NCI-H146 (cell line): Measurements from ENCODE around the gene ETV3.
A peak's percentile ranks its signal among the peaks of the same experiment; 100 is the strongest.

Source experiments
- DNase-seq: peaks from one replicate; lab custom pipeline; 2025; lab: John Stamatoyannopoulos, UW

ETV3 gene

DNA sequence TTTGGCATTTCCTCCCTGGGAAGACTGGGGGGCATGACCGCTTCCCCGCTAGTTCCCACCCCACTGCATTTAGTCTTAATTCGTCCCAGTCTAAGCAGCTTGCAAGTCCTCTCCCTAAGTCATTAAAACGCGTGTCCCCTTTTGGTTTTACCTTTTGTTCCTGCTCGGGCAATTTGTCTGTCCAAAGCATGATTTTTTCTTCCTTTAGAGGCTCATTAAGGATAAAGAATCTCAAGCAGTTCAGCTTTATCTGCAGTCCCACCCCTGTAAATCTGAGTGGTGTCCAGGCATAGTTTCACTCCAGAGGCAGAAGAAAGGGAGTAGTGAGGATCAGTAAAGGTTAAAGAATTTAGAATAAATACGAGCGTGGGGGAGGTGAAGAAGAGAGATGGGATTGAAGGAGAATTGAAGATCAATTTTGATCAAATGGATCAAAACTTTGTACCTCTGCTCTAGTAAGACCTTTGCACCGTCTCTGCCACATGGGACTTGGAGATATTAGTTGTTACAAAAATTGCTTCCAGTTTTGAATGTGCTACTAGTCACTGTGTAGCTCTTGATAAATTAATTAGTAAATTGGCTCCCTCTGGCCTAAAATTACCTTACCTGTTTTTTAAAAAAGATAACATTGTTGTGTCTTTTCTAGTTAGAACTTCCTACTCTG, 989 bp upstream of the ETV3 start:
- peak; percentile 48 for DNase-seq

DNA sequence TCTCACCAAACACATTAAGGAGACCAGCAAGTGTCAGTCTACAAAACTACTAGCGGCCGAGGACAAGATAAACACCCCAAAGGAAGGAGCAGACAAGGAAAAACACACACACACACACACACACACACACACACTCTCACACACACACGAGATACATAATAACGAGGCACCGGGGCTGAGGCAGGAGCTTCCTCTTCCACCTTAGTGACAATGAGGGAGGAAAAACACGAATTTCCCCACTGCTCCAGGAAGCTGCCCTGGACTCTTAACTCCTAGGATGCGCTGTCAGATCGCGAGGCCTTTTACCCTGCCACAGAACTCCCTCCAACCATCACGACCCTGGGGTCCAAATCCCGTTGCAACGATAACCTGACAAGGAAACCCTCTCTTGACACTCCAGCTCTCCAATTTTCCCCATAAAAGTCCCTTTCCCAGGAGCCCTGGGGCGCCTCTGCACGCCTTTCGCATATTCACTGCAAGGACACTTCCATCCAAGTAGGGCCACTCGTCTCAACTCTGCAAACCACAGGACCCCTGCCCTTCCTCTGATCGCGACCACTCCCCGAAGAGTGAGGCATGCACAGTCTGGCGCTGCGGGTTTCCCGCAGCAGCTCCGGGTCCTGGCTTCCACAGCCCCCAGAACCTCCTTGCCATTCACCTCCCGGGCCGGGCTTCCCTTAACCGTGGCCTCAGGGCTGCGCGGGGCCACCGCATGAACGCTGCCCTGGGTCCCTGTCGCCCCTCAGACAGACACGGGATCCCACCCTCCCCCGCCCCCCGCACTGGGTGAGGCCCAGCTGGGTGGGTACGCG, 581 bp downstream of the ETV3 start:
- peak; percentile 36 for DNase-seq

DNA sequence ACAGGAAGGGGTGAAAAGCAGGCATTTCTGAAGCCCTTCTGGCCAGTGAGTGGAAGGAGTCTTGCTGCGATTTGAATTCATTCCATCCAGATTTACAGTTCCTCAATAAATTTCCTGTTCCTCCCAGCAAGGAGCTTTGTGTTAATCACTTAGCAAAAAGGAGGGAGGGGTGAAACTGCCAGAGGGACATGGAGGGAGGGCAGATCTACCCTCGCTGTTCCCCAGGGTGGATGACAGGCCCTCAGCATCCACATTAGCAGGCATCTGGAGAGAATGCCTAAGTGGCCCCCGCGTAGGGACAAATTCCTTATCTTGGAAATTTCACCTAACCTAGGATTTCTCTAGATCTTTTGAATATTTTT, 1.2 kb downstream of the ETV3 start:
- DNase-seq, result peak; percentile 28

DNA sequence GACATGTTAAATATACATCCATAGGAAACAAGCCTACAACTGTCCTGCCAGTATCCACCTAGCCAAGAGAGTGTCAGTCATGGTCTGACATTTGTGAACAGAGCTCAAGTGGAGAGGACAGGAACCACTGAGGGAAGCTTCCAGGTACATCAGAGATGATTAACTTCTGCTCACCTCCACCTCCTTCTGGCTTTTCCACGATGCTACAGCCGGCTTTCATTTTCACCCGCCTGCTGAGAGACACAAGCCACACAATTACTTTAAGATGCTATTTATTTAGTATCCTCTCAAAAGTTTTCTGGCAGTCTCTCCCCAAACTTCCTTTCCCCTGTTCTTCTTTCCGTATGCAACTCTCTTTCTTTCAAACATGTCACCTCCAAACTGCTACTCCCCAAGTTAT, 2.1 kb downstream of the ETV3 start:
- no peak for DNase-seq

DNA sequence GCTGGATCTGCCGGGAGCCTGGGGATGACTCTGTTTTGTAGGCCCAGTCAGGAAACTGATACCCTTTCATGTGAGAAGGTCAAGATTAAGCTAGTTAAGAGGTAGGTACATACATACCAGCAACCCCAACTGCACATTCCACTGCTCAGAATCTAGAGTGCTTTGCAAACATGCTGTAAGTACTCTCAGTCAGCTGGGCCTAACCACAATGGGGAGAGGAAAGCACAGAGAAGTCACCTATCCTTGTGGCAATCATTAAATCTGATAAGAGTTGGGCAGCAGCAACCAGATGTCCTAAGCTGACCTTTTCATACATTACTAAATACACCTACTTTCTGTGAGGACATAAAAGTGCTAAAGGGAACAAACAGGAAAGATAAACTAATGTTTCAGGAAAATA, 2.5 kb downstream of the ETV3 start:
- no peak for DNase-seq

DNA sequence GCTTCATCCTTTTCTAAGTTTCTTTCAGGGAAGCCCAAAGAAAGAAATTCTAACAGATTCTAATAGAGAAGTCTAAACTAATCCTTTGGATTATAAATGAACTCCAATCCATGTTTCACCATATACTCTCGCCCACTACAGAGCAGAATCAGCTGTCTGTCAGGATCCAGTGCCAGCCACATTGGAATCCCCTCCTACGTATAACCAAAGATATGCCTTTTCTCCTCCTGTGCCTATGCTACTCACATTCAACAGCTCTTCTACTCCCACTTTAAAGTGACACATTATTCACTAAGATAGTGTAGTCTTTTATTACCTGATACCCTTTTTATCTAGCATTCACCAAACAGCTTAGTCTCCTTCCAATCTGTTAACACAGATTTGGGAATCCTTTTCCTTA, 3.1 kb downstream of the ETV3 start:
- DNase-seq, result no peak

DNA sequence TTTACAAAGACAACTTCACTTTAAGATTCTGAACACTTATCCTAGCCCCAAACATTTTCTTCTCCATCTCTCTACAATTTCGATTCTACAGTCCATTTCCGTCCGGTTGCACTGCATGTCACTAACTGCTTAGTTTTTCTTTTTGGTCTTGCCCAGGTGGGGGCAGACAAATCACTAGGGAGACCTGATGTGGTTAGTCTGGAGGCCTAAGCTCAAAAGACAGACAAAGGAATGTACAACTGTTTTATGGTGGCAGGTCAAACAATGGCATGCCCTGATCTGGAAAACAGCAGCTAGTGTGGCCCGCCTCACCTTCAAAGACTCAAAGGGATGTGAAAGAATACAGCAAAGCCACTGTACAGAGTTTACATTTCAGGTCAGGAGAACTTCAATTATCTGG, 3.8 kb downstream of the ETV3 start:
- DNase-seq, result no peak

DNA sequence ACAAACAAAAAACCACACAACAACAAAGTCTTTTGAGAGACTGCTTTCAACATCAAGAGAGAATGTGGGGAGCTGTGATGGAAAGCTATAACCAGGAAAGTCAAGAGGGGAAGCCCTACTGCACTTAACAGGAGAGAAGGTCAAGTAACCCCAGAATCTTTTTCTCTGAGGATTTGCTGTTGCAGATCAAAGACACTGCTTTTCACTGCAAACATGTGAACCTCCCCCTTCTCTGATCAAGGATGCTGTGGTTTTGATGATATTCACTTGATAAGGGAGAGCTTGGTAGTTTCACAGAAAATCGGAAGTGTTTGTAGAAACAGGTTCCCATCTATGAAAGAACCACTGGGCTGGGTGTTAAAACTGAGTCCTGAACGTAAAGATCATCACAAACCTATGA, 4.8 kb downstream of the ETV3 start:
- no peak for DNase-seq

DNA sequence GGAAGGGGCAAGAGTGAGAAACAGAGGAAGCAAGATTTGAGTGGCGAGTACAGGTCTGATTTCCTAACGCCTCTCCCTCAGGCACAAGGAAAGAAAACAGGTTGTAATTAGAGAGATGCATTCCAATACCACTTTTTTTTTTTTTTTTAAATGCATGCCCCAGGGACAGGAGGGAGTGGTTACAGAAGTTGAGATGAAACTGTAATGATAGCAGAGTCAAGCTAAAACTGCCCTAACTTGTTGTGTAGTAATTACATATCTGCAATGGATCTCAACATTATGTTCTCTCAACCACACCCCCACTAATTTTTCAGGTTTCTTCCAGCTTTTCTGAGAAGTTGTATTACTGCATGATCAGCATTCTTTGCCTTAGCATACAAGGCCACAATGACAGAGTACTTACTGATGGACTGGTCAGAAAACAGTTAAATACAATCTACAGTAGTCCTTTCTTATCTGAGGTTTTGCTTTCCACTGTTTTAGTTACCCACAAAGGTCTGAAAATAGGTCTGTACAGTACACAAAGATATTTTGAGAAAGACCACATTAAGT, 5.5 kb downstream of the ETV3 start:
- no peak for DNase-seq

DNA sequence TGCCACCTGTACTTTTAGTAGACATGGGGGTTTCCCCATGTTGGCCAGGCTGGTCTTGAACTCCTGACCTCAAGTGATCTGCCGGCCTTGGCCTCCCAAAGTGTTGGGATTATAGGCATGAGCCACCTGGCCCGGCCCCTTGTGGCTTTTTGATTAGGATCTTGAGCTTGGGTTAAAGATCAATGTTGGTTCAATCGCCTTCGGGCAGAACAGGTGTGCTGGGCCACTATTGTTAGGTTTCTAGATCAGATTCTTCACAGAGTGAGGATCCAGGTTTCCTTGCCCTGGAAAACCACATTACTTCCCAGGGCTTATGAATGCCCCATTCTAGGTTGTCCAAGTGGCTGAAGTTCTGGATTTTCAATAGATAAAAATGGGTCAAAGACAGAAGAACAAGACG, 6.1 kb downstream of the ETV3 start:
- DNase-seq, result no peak

DNA sequence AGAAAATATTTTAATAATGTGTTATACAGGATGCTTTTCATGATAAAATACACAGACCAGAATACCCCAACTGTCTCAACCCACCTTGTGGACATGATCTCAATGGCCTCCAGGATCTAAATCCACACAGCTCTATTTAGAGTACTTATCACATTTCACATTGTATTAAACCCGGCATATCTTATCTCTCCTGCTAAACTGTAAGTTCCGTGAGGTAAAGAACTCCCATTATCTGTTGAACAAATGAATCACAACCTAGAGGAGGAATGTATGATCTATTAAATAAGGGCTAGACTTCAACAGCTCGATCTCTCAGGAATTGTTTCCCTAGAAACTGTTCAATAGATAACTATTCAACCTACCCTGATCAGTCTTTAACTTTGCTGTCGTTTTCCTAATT, 6.9 kb downstream of the ETV3 start:
- no peak for DNase-seq

DNA sequence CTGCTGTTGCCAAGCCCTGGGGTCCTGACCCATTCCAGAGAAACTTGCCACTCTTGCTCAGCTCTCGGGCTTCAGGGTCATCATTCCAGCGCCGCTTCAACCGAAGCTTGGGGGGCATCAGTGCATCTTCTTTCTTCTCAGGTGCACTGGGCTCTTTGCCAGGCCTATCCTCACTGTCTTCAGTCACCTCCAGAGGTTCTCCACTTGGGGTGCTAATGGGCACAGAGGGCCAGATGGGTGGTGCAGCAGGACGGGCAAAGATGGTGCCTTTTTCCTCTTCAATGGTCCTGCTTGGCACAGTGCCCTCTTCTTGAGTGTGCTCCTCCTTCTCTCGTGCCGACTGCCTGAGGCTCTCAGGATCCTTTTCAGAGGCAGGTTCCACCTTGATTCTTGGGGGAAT, 13.3 kb downstream of the ETV3 start:
- DNase-seq, result no peak

DNA sequence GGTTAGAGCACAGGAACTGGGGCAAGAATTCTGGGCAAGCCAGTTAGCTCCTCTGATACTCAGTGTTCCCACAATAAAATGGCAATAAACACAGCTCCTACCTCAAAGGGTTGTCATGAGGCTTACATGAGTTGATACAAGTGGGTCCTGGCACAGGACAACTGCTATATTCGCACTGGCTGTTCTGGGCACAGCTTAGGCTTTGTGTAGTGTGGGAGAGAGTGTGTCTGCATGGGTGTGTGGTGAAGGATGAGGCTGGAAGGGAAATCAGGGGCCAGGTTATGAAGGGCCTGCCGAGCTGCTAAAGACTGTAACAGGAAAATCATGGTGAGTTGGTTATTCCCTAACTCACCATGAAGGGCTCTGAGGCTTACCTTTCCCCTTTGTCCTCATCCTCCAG, 18.7 kb downstream of the ETV3 start:
- DNase-seq, result no peak

DNA sequence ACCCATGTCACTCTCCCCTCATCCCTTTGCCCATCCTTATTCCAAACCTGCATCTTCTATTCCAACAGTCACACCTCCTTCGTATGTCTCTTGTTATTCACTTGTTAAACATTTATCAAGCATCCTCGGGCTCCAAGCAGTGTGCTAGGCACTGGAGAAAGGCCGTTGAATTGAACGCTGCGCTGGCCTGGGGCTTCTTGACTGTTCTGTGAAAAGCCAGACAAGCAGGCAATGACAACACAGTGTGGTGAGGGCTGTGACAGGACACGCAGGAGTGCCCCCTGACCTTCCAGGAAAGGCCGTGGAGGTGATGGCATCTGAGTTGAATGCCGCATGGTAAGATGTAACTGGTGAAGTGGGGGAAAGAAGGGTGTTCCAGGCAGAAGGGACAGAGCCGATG, 19.2 kb downstream of the ETV3 start:
- no peak for DNase-seq

DNA sequence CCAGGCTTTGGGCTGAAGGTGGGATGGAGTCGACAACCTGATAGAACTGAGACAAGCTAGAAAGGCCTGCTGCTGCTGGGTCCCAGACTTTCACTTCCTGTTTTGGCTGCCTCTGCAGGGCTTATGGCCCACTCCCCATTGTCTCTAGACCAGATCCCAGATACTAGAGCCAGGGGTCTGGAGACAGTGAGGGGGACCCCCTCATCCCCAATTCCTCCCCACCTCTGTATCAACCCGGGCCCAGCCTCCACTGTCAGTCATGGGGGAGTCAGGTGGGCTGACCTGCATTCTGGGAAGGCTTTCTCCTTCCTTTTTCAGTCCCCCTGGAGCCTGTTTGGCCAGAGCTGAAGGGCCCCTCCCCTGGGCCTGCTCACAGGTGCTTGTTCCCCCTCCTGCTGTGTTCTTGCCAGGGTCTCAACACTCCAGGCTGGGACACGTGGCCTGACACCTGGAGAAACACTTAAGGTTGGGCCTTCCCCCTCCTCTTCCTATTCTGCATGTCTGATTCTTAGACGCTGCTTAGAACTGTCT, 20.6 kb downstream of the ETV3 start:
- no peak for DNase-seq

DNA sequence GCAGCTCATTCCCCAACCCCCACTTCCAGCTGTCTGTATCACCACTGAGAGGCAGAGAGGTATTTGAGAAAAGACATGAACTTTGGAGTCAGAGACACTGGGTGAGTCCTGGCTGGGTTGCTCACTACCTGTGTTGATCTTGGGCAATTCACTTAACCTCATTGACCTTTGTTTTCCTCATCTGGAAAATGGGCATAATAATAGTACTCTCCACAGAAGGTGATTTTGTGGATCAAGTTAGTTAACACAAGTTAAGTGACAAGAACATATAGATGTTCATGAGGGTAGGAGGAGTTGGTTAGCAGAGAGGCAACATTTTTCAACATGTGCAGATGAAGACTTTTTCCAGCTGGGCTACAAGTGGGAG, 21.5 kb downstream of the ETV3 start:
- no peak for DNase-seq

DNA sequence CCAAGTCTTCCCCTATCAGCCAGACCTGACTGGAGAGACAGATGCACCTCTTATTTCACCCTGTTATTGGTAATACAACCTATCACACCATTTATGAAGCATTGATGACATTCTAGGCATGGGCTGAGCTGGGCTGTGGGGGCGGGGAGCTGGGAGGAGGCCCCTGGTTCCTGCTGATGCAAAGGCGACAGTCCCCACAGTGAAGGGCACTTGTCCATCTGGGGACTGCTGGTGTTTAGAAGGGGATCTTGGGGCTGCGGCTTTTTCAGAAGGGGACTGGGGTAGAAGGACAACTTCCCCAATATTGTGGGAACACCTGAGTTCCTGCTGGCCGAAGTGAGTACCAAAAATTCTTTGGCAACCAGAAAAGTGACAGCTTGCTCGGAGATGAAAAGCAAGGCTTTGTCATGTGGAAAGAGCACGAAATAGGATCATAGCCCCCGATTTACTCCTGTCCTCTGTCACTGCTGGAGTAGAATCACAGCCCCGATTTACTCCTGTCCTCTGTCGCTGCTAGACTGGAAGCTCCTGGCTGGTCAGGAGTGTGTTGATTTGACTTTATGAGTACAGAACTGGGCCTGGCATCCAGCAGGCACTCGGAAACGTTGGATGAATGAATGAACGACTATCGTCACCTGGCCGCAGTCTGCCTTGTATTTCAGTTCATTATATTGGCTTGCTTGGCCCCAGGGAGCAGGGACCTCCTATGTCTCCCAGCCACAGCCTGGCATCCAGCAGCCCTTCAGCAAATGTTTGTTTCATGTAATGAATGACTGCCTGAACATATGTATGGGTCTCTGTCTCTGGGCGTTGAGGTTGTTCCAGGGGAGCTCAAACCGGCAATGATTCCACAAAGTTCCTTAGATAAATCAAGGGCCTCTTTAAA, 22.1 kb downstream of the ETV3 start:
- DNase-seq, result no peak

DNA sequence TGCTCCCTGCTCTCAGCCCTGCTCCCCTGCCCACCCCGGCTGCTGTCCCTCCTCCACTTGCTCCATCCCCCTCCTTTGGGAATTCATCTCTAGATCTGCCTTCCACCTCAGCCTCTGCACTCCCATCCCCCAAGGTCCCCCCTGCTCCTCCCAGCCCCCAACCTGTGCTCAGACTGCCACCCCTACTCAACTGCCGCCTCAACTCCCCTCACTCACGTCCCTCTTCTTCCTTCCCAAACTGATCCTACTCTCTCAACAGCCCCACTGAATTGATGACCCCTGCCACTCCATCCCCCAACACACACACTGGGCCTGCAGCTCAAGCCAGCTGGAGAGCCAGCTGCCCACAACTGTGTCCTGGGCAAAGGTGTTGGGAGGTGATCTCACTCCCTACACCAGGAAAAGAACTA, 22.8 kb downstream of the ETV3 start:
- no peak for DNase-seq

DNA sequence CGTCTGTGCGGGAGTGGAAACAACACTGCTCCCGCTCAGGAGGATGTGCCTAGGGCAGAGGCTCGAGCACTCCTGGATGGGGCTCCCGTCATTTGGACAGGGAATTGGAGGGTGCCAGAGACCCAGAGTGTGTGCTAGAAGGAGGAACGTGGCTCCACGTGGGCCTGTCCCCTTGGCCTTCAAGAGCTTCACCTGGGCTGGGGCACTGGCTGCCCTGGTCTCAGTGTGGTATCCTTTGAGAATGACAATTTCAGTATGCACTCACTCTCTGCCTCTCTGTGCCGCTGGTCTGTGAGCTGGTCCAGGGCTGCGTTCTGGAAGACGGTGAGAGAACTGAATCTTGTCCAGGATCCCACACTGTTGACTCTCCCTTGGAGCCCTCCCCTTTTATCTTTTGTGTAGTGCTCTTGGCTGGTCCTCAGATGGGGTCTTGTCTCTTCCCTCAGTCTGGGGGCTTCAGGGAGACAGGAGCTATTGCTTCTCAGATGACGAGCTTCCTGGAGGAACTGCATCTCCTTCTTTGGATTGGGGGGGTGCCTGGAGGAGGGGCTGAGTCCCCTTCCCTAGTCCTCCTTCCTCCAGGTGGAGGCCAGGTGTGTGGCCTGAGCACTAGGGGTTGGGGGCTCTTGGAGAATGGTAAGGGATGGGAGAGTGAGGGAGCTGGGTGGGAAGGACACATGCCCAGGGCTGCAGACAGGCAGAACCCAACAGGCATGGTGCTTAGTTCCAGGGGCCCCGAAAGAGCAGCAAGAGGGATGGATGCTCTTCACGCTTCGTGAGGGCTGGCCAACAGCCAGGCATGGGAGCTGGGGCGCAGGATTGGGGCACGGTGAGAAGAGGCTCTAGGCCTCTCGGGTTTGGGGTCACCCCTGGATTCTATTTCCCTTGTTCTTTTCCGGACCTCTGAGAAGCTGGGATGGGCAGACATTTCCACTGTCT, 23.7 kb downstream of the ETV3 start:
- DNase-seq, result no peak

DNA sequence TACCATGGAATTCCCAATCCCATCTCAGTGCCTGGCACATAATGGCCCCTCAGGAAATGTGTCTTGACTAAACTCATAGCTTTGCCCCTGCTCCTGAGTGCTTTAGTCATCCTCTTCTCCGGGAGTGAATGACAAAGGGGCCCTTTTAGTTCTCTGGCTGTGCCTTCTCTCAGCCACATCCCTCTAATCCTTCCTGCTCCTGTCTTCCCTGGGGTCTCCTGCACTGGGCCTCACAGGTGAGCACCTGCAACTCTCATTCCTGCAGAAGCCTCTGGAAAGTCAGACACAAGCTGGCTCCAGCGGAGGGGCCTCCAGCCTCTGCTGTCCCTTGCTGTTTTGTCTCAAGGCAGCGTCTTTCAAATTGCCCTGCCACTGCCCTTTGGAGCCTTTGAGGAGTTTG, 24.6 kb downstream of the ETV3 start:
- no peak for DNase-seq

DNA sequence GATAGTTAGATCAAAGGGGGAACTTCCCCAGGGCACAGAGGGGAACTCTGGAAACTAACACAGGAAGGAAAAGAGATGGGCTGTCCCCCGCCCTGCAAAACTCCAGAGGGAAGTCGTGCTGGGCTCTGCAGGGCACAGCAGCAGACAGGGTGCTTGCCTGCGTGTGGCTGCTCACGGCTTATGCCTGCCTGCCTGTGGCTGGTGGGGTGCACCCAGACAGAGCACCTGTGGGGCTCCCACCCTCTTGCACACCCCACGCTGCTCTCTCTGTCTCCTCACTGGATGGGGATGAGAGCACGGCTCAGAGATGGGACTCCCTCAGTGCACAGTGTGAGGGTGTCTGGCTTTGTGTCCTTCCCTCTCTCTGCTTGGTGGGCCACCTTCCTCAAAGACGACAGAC, 25.1 kb downstream of the ETV3 start:
- no peak for DNase-seq
